ENCODE measurements around the gene RAMP2. TPM values are rescaled to one million over a fixed set of nuclear protein-coding genes. Genes with fewer than 3 reads are reported as not detected.

The RAMP2 gene
- total and polyA plus RNA-seq, 2 of the 13 experiments (the other 11 are each of a cell fraction or from before 2014, with no cell fraction given): 1.4 to 5.2 TPM

DNA sequence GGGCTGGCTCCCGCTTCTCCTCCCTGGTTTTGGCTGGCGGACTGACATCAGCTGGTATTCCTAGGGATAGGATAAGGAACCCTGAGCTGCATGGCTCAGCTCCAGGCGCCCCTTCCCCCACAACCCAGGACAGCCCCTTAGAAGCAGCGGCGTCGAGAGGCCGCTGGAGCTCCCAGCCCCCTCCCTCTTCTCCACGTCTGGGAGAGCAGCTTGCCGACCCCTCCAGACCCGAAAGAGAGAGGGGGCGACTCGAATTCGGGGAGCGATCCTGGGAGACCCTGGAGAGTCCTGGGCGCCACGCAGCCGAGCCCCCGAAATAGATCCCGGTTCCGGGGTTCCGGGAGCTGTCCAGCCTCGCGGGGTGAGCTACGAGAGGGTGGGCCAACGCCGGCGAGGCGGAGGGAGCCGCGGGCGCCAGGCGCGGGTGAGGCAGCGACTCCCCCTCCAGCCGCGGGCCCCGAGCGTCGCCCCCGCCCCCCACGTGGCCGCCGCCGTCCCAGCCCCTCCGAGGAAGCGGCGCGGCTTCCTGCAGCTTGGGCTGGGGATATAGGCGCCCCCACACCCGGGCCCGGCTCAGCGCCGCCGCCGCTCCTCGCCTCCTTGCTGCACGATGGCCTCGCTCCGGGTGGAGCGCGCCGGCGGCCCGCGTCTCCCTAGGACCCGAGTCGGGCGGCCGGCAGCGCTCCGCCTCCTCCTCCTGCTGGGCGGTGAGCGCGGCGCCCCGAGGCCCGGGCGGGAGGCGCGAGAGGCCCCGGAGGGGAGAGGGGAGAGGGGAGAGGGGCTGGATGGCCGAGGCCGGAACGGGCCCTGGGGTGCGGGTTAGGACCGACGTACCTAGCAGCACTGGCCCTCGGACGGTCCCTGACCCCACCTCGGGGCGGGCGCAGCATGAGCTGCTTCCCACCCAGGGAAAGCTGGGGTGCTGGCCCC is at the start of gene RAMP2 (continued):
- TF ChIP-seq, protein P1, sequence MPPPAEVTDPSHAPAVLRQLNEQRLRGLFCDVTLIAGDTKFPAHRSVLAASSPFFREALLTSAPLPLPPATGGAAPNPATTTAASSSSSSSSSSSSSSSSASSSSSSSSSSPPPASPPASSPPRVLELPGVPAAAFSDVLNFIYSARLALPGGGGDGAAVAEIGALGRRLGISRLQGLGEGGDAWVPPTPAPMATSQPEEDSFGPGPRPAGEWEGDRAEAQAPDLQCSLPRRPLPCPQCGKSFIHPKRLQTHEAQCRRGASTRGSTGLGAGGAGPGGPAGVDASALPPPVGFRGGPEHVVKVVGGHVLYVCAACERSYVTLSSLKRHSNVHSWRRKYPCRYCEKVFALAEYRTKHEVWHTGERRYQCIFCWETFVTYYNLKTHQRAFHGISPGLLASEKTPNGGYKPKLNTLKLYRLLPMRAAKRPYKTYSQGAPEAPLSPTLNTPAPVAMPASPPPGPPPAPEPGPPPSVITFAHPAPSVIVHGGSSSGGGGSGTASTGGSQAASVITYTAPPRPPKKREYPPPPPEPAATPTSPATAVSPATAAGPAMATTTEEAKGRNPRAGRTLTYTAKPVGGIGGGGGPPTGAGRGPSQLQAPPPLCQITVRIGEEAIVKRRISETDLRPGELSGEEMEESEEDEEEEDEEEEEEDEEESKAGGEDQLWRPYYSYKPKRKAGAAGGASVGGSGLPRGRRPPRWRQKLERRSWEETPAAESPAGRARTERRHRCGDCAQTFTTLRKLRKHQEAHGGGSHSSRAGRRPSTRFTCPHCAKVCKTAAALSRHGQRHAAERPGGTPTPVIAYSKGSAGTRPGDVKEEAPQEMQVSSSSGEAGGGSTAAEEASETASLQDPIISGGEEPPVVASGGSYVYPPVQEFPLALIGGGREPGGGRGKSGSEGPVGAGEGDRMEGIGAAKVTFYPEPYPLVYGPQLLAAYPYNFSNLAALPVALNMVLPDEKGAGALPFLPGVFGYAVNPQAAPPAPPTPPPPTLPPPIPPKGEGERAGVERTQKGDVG (CRISPR knock-in tag; IDR thresholded peaks at IDR 0.05; ENCODE audit: borderline replicate concordance): no peak
- peak; percentile 58; the same call in 1 of the 2 replicates for TF ChIP-seq ZNF430 (CRISPR knock-in tag; IDR thresholded peaks at IDR 0.05)
- TF ChIP-seq, protein P2, sequence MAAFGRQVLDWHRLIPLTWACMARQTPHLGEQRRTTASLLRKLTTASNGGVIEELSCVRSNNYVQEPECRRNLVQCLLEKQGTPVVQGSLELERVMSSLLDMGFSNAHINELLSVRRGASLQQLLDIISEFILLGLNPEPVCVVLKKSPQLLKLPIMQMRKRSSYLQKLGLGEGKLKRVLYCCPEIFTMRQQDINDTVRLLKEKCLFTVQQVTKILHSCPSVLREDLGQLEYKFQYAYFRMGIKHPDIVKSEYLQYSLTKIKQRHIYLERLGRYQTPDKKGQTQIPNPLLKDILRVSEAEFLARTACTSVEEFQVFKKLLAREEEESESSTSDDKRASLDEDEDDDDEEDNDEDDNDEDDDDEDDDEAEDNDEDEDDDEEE (CRISPR knock-in tag; IDR thresholded peaks at IDR 0.05): peak; percentile 53; the same call in 1 of the 2 replicates
- TF ChIP-seq ZNF33A (CRISPR knock-in tag; IDR thresholded peaks at IDR 0.05; ENCODE audit: borderline replicate concordance): no peak
- no peak for TF ChIP-seq ZNF354B (CRISPR knock-in tag; IDR thresholded peaks at IDR 0.05)
- TF ChIP-seq REXO4 (CRISPR knock-in tag; IDR thresholded peaks at IDR 0.05; ENCODE audit: borderline replicate concordance): no peak
- peak; percentile 80; the same call in 1 of the 2 replicates for TF ChIP-seq ZNF616 (CRISPR knock-in tag; IDR thresholded peaks at IDR 0.05; ENCODE audit: low read depth)
- no peak for TF ChIP-seq ETV5 (CRISPR knock-in tag; IDR thresholded peaks at IDR 0.05; ENCODE audit: borderline replicate concordance)
- no peak for TF ChIP-seq NFATC3 (CRISPR knock-in tag; IDR thresholded peaks at IDR 0.05)
- TF ChIP-seq, protein P3, sequence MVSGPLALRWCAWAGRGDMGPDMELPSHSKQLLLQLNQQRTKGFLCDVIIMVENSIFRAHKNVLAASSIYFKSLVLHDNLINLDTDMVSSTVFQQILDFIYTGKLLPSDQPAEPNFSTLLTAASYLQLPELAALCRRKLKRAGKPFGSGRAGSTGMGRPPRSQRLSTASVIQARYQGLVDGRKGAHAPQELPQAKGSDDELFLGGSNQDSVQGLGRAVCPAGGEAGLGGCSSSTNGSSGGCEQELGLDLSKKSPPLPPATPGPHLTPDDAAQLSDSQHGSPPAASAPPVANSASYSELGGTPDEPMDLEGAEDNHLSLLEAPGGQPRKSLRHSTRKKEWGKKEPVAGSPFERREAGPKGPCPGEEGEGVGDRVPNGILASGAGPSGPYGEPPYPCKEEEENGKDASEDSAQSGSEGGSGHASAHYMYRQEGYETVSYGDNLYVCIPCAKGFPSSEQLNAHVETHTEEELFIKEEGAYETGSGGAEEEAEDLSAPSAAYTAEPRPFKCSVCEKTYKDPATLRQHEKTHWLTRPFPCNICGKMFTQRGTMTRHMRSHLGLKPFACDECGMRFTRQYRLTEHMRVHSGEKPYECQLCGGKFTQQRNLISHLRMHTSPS (CRISPR knock-in tag; IDR thresholded peaks at IDR 0.05; ENCODE audit: low read depth): peak; percentile 49; the same call in 1 of the 2 replicates
- no peak for TF ChIP-seq PRMT3 (CRISPR knock-in tag; IDR thresholded peaks at IDR 0.05; ENCODE audit: borderline replicate concordance, low read depth)
- TF ChIP-seq, protein P4, sequence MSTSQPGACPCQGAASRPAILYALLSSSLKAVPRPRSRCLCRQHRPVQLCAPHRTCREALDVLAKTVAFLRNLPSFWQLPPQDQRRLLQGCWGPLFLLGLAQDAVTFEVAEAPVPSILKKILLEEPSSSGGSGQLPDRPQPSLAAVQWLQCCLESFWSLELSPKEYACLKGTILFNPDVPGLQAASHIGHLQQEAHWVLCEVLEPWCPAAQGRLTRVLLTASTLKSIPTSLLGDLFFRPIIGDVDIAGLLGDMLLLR (CRISPR knock-in tag; IDR thresholded peaks at IDR 0.05): peak; percentile 52; the same call in 1 of the 2 replicates
- TF ChIP-seq ZNF775 (CRISPR knock-in tag; IDR thresholded peaks at IDR 0.05; ENCODE audit: borderline replicate concordance): no peak
- TF ChIP-seq POLR2AphosphoS2 (IDR thresholded peaks at IDR 0.05; ENCODE audit: low read depth, low read length): no peak
- TF ChIP-seq ZNF598 (CRISPR knock-in tag; IDR thresholded peaks at IDR 0.05; ENCODE audit: borderline replicate concordance): 0 out of 2 replicates have a peak, but pooled peaks have one; percentile 18
- TF ChIP-seq, protein P5, sequence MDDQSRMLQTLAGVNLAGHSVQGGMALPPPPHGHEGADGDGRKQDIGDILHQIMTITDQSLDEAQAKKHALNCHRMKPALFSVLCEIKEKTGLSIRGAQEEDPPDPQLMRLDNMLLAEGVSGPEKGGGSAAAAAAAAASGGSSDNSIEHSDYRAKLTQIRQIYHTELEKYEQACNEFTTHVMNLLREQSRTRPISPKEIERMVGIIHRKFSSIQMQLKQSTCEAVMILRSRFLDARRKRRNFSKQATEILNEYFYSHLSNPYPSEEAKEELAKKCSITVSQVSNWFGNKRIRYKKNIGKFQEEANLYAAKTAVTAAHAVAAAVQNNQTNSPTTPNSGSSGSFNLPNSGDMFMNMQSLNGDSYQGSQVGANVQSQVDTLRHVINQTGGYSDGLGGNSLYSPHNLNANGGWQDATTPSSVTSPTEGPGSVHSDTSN (CRISPR knock-in tag; IDR thresholded peaks at IDR 0.05; ENCODE audit: borderline replicate concordance): no peak
- peak; percentile 57; the same call in 1 of the 2 replicates for TF ChIP-seq ZKSCAN5 (CRISPR knock-in tag; IDR thresholded peaks at IDR 0.05)
- peak; percentile 44; the same call in 1 of the 2 replicates for TF ChIP-seq DNMT1 (CRISPR knock-in tag; IDR thresholded peaks at IDR 0.05)
- TF ChIP-seq SPEN (CRISPR knock-in tag; IDR thresholded peaks at IDR 0.05; ENCODE audit: low read depth): peak; percentile 63
